ENCODE data around the gene PELI2. TPM values are rescaled to one million over a fixed set of nuclear protein-coding genes. Genes with fewer than 3 reads are reported as not detected.

The PELI2 gene
- total RNA-seq, 2 experiments from 2014 or later: 0.57 to 0.68 TPM

GRCh38 chr14:56099081-56099797 lies 19.0 kb upstream of the PELI2 start:
- ATAC-seq: no peak
- CTCF ChIA-PET: no interaction called here
- H3K27me3 Mint-ChIP-seq (ENCODE audit: low read depth): peaks cover 11% of the 10 kb centered on the region

DNA sequence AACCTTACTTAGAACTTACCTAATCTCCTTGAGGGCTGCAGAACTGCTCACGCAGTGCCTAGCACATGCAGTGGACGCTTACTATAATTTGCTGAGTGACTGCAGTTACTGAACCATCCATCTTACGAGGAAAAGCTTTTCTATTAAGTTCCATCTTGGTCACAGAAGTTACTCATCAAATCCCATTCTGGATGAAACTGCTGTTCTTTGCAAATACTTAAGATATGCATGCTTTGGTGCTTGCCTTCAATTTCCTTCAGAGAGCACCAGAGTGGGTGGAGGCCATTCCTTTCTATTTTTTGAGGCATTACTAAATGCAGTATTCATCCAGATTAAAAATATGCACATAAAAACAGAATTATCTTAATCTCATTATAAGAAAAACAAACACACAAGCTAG lies 17.7 kb upstream of the PELI2 start:
- ATAC-seq: no peak
- ChIA-PET CTCF (no interaction called here), POLR2A (no interaction called here)
- no peaks in the 10 kb centered on the region for H3K36me3 Mint-ChIP-seq (ENCODE audit: low read depth)
- H3K4me1 Mint-ChIP-seq (ENCODE audit: low read depth): no peaks in the 10 kb centered on the region
- H3K27ac Mint-ChIP-seq: no peak overlapping the region
- H3K4me3 Mint-ChIP-seq: no peak overlapping the region
- DNase-seq: no peak
- no peaks in the 10 kb centered on the region for H3K9me3 Mint-ChIP-seq (ENCODE audit: insufficient read depth)
- H3K27me3 Mint-ChIP-seq (ENCODE audit: low read depth): peaks cover 11% of the 10 kb centered on the region

More at GRCh38 chr14:56099081-56099797, 19.0 kb upstream of the PELI2 start:
- H3K36me3 Mint-ChIP-seq (ENCODE audit: low read depth): no peaks in the 10 kb centered on the region
- no peaks in the 10 kb centered on the region for H3K9me3 Mint-ChIP-seq (ENCODE audit: insufficient read depth)
- no peak overlapping the region for H3K4me3 Mint-ChIP-seq
- no peaks in the 10 kb centered on the region for H3K4me1 Mint-ChIP-seq (ENCODE audit: low read depth)
- H3K27ac Mint-ChIP-seq: no peak overlapping the region
- DNase-seq: no peak
- POLR2A ChIA-PET: interaction anchor here (0.6 kb wide), 1 partner anchor 136 kb away, joined by 3 read pairs; no protein-coding TSS in a partner anchor

DNA sequence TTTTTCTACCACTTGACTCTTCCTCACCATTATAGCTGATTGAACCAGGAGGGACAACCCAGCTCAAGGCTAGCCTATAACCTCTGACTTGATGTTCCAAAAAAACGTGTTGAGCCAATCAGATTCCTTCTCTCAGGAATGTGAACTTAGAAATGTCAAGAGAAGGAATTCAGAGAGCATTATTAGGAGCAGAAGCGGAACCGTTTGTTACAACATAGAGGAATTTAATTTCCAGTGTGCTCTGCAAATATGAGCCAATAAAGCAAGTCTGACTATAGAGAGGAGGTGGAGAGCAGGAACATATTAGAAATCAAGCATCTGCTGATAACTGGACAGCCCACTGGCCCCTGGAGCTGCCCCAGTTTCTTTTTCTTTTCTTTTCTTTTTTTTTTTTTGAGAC lies 15.3 kb upstream of the PELI2 start:
- CTCF ChIA-PET: no interaction called here
- H3K27me3 Mint-ChIP-seq (ENCODE audit: low read depth): peaks cover 11% of the 10 kb centered on the region
- H3K9me3 Mint-ChIP-seq (ENCODE audit: insufficient read depth): no peaks in the 10 kb centered on the region
- H3K4me3 Mint-ChIP-seq: no peak overlapping the region
- no peak for ATAC-seq
- no peak overlapping the region for H3K27ac Mint-ChIP-seq
- POLR2A ChIA-PET: no interaction called here
- no peaks in the 10 kb centered on the region for H3K4me1 Mint-ChIP-seq (ENCODE audit: low read depth)
- no peak for DNase-seq
- H3K36me3 Mint-ChIP-seq (ENCODE audit: low read depth): no peaks in the 10 kb centered on the region

- Mint-ChIP-seq H3K36me3 (ENCODE audit: low read depth) (no peaks in the 10 kb centered on the region), H3K27ac (no peak overlapping the region), H3K27me3 (ENCODE audit: low read depth) (peaks cover 8% of the 10 kb centered on the region), H3K9me3 (ENCODE audit: insufficient read depth) (no peaks in the 10 kb centered on the region), H3K4me1 (ENCODE audit: low read depth) (no peaks in the 10 kb centered on the region), H3K4me3 (no peak overlapping the region)
- POLR2A ChIA-PET: interaction anchor here (0.6 kb wide), 1 partner anchor 1252 kb away, joined by 3 read pairs; no protein-coding TSS in a partner anchor
- CTCF ChIA-PET: interaction anchor here (2.0 kb wide), 1 partner anchor 376 kb away, joined by 5 read pairs; no protein-coding TSS in a partner anchor
- DNase-seq: no peak
- ATAC-seq: no peak
Measured at GRCh38 chr14:56107615-56108014, 10.6 kb upstream of the PELI2 start.

GRCh38 chr14:56108057-56108456 lies 10.2 kb upstream of the PELI2 start:
- peaks cover 8% of the 10 kb centered on the region for H3K27me3 Mint-ChIP-seq (ENCODE audit: low read depth)
- H3K4me3 Mint-ChIP-seq: no peak overlapping the region
- POLR2A ChIA-PET: no interaction called here

DNA sequence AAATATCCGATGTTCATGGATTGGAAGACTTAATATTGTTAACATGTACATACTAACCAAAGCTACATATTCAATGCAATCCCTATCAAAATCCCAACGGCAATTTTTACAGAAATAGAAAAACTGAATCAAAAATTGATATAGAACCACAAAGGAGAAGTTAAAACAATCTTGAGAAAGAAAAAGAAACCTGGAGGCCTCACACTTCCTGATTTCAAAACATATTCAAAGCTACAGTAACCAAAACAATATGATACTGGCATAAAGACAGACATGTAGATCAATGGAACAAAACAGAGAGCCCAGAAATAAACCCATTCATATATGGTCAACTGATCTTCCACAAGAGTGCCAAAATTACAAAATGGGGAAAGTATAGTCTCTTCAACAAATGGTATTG lies 5.4 kb upstream of the PELI2 start:
- DNase-seq (no peak), ATAC-seq (no peak)
- ChIA-PET POLR2A (interaction anchor here (0.8 kb wide), 1 partner anchor 537 kb away, joined by 3 read pairs; no protein-coding TSS in a partner anchor), CTCF (no interaction called here)
- no peak overlapping the region for H3K27ac Mint-ChIP-seq
- H3K9me3 Mint-ChIP-seq (ENCODE audit: insufficient read depth): no peaks in the 10 kb centered on the region
- H3K4me3 Mint-ChIP-seq: no peak overlapping the region
- peaks cover 8% of the 10 kb centered on the region for H3K4me1 Mint-ChIP-seq (ENCODE audit: low read depth)
- H3K36me3 Mint-ChIP-seq (ENCODE audit: low read depth): no peaks in the 10 kb centered on the region
- H3K27me3 Mint-ChIP-seq (ENCODE audit: low read depth): peaks cover 24% of the 10 kb centered on the region

More at GRCh38 chr14:56108057-56108456, 10.2 kb upstream of the PELI2 start:
- CTCF ChIA-PET: interaction anchor here (2.0 kb wide), 1 partner anchor 376 kb away, joined by 5 read pairs; no protein-coding TSS in a partner anchor
- ATAC-seq: no peak
- Mint-ChIP-seq H3K4me1 (ENCODE audit: low read depth) (no peaks in the 10 kb centered on the region), H3K9me3 (ENCODE audit: insufficient read depth) (no peaks in the 10 kb centered on the region), H3K36me3 (ENCODE audit: low read depth) (no peaks in the 10 kb centered on the region), H3K27ac (no peak overlapping the region)
- no peak for DNase-seq

DNA sequence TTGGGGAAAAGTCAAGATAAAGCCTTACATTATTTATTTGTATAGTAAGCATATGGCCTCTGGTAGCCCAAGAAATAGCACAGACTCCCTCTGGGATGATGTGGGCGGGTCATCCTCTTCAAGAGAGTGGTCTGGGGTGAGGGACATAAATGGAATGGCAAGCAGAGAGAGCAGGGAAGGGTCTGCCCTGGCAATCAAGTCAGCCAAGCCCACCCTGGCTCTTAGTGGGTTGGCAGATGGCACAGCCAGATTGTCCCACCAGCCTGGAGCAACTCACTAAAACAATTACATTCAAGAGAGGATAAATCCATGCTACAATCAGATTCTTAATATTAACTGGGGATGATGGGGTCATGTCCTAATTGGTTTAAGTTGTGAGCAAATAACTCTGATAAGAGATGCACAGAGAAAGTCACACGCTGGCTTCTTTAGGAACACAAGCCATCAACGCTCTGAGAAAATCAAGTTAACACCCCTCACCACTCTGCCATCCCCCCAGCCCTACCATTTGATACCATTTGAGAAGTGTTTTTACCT lies 2.8 kb upstream of the PELI2 start:
- Mint-ChIP-seq H3K27ac (no peak overlapping the region), H3K36me3 (ENCODE audit: low read depth) (no peaks in the 10 kb centered on the region), H3K27me3 (ENCODE audit: low read depth) (peaks cover 35% of the 10 kb centered on the region), H3K4me3 (no peak overlapping the region), H3K9me3 (ENCODE audit: insufficient read depth) (no peaks in the 10 kb centered on the region), H3K4me1 (ENCODE audit: low read depth) (peaks cover 21% of the 10 kb centered on the region)
- ATAC-seq: no peak
- ChIA-PET POLR2A (no interaction called here), CTCF (no interaction called here)
- DNase-seq: no peak

DNA sequence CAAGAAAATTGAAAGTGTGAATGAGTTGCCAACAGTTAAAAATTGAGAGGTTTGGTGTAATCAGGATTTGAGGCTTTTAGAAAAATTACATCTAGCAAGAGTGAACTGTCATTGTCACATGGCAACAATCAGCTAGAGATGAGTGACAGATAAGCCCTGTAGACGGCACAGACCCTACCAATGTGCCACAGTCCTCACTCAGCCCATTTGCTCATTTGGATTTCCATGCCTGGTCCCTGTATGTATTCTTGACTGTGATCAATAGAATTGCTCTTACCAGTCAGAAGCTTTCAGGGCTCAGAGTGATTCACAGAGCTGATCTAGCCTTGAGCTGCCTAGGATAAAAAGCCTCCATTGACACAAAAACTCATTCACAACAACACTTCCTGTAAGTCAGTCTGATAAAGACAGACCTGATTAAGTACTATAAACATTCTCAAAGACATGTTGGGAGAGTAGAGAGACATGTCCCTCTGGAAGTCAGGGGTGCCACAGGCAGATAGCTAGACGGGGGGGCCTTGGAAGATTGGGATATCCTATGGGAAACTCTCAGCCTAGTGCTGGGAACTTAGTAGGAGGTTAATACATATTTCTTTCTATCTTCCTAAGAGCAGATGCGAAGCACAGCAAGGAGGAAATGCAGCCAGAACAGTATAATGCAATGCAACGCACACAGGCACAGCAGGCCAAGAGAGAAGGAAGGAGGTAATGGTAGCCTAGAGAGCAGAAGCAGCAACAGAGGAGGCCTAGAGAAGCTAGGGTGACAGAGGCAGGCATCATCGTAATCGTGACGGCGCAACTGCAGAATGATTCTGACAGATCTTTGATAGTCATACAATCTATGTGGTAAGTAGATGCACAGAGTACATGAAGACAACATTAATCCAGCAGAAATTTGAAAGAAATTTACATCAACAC lies 2.0 kb upstream of the PELI2 start:
- ChIA-PET CTCF (no interaction called here), POLR2A (no interaction called here)
- H3K9me3 Mint-ChIP-seq (ENCODE audit: insufficient read depth): no peaks in the 10 kb centered on the region
- DNase-seq: no peak
- no peak for ATAC-seq
- peaks cover 25% of the 10 kb centered on the region for H3K4me1 Mint-ChIP-seq (ENCODE audit: low read depth)
- peaks cover 37% of the 10 kb centered on the region for H3K27me3 Mint-ChIP-seq (ENCODE audit: low read depth)
- no peak overlapping the region for H3K4me3 Mint-ChIP-seq
- no peaks in the 10 kb centered on the region for H3K36me3 Mint-ChIP-seq (ENCODE audit: low read depth)
- H3K27ac Mint-ChIP-seq: no peak overlapping the region

DNA sequence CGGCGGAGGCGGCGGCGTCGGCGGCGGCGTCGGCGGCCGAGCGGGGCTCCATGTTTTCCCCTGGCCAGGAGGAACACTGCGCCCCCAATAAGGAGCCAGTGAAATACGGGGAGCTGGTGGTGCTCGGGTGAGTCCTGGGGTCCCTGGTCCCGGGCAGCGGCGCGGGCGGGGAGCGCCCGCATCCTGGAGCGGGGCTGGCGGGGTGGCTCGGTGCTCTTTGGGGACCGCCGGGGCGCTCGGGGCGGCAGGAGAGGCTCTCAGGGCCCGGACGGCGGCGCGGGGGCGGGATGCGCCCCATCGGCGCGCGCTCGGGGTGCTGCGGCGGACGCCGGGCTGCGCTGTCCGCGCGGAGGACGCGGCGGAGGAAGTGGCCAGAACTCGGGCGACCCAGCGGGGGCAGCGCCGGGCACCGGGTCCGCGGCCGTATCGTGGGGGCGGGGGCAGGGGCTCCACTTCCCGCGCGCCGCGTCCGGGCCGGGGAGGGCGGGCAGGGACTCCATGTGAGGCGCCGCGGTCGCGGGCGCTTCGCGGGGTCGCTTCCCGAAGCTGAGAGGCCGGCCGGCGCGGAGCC lies 485 bp downstream of the PELI2 start:
- Mint-ChIP-seq H3K4me1 (ENCODE audit: low read depth) (peaks cover 25% of the 10 kb centered on the region), H3K4me3 (peak overlapping the region; percentile 22), H3K36me3 (ENCODE audit: low read depth) (no peaks in the 10 kb centered on the region), H3K27me3 (ENCODE audit: low read depth) (peaks cover 38% of the 10 kb centered on the region), H3K27ac (no peak overlapping the region), H3K9me3 (ENCODE audit: insufficient read depth) (no peaks in the 10 kb centered on the region)
- ChIA-PET POLR2A (interaction anchor here (1.3 to 1.4 kb wide), 2 partner anchors 8 to 54 kb away, joined by 3 to 7 read pairs; no protein-coding TSS in a partner anchor), CTCF (interaction anchor here (1.0 kb wide), 2 partner anchors 9 to 222 kb away, joined by 3 to 4 read pairs; no protein-coding TSS in a partner anchor)
- peak; percentile 60 for ATAC-seq
- DNase-seq: peak; percentile 28

DNA sequence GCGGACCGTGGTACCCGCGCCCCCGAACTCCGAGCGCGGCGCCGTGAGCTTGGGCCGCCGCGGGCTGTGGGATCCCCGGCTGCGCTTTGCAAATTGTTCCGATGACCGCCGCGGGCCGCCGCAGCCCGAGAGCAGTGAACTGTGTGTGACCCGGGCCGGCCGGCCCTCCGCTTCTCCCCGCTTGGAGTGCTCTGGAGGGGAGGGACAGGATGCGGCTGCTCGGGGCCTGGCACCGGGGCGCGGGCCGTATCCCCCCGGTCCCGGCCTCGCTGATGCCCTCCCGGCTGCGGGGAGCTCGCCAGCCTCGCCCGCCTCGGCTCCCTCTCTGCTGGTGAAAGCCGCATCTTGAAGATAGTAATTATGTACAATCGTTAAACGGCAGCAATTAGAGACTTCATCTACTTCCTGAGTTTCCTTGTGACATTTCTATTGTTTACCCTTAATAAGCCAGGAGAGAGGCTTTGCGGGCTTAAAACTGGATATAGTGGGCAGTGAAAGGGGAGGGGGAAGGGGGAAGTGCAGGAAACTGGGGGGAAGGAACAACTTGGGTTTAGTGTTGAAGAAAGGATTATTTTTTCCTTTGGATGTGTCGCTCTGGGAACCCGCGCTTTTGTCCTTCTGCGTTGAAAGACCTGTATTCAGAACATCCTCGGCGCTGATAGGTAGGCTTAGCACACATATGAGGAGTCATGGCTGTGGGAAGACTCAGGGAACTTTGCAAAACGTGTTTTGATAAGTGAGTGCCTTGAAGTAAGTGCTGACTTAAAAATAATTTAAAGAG lies 1.2 kb downstream of the PELI2 start:
- CTCF ChIA-PET: interaction anchor here (1.0 to 1.2 kb wide), 2 partner anchors 8 to 18 kb away, joined by 3 to 4 read pairs; no protein-coding TSS in a partner anchor
- H3K27ac Mint-ChIP-seq: no peak overlapping the region

More for the DNA sequence above, 1.2 kb downstream of the PELI2 start:
- ATAC-seq: peak; percentile 30
- Mint-ChIP-seq H3K4me1 (ENCODE audit: low read depth) (peaks cover 25% of the 10 kb centered on the region), H3K27me3 (ENCODE audit: low read depth) (peaks cover 35% of the 10 kb centered on the region), H3K9me3 (ENCODE audit: insufficient read depth) (no peaks in the 10 kb centered on the region), H3K4me3 (peak overlapping the region; percentile 70), H3K36me3 (ENCODE audit: low read depth) (no peaks in the 10 kb centered on the region)
- peak; percentile 35 for DNase-seq
- POLR2A ChIA-PET: interaction anchor here (1.3 kb wide), 1 partner anchor 53 kb away, joined by 7 read pairs; no protein-coding TSS in a partner anchor

All from activated CD8-positive, alpha-beta T cell treated with anti-CD3 and anti-CD28 coated beads, Interleukin-2, amount 10 ng/mL, durations not matched to agents 7 days and 5 days (primary cell).